HepG2 (cell line): ENCODE data around the gene SLC34A3. TPM values are rescaled to one million over a fixed set of nuclear protein-coding genes. Genes with fewer than 3 reads are reported as not detected.
A peak's percentile ranks its signal among the peaks of the same experiment; 100 is the strongest.

Experiments used
- ATRX ChIP-seq: sonication (generic); formaldehyde crosslinking; IDR thresholded peaks from 2 replicates; pipeline ENCODE4 v1.4.0; 2020; ENCODE audit warnings: missing genetic modification reagents, borderline replicate concordance
- CREM ChIP-seq, 2 experiments: sonication (generic) in 1 of 2; formaldehyde crosslinking in 1 of 2; IDR thresholded peaks; 2 replicates each; pipeline versions ENCODE4 v1.4.0 to v1.6.1; 2016 to 2020; ENCODE audit warnings: antibody characterized with exemption in 1 of 2, mild to moderate bottlenecking in 1 of 2, missing genetic modification reagents in 1 of 2
- KLF6 ChIP-seq: IDR thresholded peaks from 2 replicates; pipeline ENCODE4 v1.8.0; 2016; ENCODE audit warnings: missing biosample characterization, missing genetic modification reagents
- SALL1 ChIP-seq: sonication (generic); formaldehyde crosslinking; IDR thresholded peaks from 2 replicates; pipeline ENCODE4 v1.8.0; 2022; ENCODE audit warnings: mild to moderate bottlenecking, missing genetic modification reagents
- ZNF616 ChIP-seq: sonication (generic); formaldehyde crosslinking; IDR thresholded peaks from 2 replicates; pipeline ENCODE4 v1.5.0; 2020; ENCODE audit warnings: low read depth, mild to moderate bottlenecking, missing genetic modification reagents
- polyA plus RNA-seq, 8 experiments: library from polyadenylated mRNA; depleted of rRNA in 3 of 8; stranded (reverse) in 7 of 8; unstranded in 1 of 8; fragments of >200 nt; fragmentation: Illumina TruSeq in 4 of 8; extraction: Trizol in 4 of 8; gene quantifications; 2 replicates each; pipeline versions ENCODE4 v1.2.1 to v1.2.3, GENCODE V29; 2011 to 2016; ENCODE audit warnings: low read depth in 4 of 8, missing spikeins in 1 of 8, mixed read lengths in 1 of 8; ENCODE audit not compliant: insufficient read depth in 1 of 8
- total RNA-seq, 5 experiments: library from RNA; depleted of rRNA; stranded (reverse); fragments of >200 nt; fragmentation: Illumina TruSeq; extraction: Trizol; gene quantifications; 2 replicates each; pipeline ENCODE4 v1.2.3, GENCODE V29; 2016; ENCODE audit warnings: low read depth in 1 of 5
- TF ChIP-seq, protein P1 (sequence below): IDR thresholded peaks from 2 replicates; pipeline ENCODE4 v1.6.1; 2012; ENCODE audit warnings: low read length, improper control_type of control experiment
- TF ChIP-seq, protein P2 (sequence below): sonication (generic); formaldehyde crosslinking; IDR thresholded peaks from 2 replicates; pipeline ENCODE4 v1.9.0; 2021; ENCODE audit warnings: missing genetic modification reagents, borderline replicate concordance
- TF ChIP-seq, protein P3 (sequence below): sonication (generic); formaldehyde crosslinking; IDR thresholded peaks from 2 replicates; pipeline ENCODE4 v1.4.0; 2020; ENCODE audit warnings: missing genetic modification reagents, borderline replicate concordance
- TF ChIP-seq, protein P4 (sequence below): sonication (generic); formaldehyde crosslinking; IDR thresholded peaks from 2 replicates; pipeline ENCODE4 v1.5.0; 2020; ENCODE audit warnings: missing genetic modification reagents
- TF ChIP-seq, protein P5 (sequence below): sonication (generic); formaldehyde crosslinking; IDR thresholded peaks from 2 replicates; pipeline ENCODE4 v1.4.0; 2020; ENCODE audit warnings: missing genetic modification reagents

The SLC34A3 gene
- total and polyA plus RNA-seq, 2 of the 13 experiments (the other 11 are each of a cell fraction or from before 2014, with no cell fraction given) = 0.07 to 1.0 TPM

DNA sequence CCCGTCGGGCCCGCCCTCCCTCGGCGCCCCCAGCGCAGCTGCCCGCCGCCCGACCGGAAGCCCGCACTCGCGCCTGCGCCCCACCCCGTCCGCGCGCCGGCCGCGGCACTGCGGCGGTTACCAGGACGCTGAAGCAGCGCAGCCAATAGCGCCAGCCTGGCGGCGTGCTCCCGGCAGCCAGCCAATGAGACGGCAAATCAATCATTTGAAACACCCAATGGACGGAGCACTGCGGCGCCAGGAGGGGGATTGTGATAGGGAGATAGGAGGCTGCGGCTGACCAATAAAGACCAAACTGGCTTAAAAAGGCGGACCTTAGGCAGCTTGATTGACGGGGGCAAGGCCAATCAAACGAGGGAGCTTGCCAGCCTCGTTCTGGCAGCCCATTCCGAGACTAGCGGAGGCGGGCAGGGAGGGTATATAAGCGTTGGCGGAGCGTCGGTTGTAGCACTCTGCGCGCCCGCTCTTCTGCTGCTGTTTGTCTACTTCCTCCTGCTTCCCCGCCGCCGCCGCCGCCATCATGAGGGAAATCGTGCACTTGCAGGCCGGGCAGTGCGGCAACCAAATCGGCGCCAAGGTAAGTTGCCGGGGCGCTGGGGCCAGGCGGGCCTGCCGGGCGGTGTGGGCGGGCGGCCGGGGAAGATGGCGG lies 10.3 kb downstream of the SLC34A3 start, which contains the start of gene TUBB4B (continued):
- TF ChIP-seq SALL1 (CRISPR knock-in tag) = peak; percentile 84
- TF ChIP-seq, protein P1, sequence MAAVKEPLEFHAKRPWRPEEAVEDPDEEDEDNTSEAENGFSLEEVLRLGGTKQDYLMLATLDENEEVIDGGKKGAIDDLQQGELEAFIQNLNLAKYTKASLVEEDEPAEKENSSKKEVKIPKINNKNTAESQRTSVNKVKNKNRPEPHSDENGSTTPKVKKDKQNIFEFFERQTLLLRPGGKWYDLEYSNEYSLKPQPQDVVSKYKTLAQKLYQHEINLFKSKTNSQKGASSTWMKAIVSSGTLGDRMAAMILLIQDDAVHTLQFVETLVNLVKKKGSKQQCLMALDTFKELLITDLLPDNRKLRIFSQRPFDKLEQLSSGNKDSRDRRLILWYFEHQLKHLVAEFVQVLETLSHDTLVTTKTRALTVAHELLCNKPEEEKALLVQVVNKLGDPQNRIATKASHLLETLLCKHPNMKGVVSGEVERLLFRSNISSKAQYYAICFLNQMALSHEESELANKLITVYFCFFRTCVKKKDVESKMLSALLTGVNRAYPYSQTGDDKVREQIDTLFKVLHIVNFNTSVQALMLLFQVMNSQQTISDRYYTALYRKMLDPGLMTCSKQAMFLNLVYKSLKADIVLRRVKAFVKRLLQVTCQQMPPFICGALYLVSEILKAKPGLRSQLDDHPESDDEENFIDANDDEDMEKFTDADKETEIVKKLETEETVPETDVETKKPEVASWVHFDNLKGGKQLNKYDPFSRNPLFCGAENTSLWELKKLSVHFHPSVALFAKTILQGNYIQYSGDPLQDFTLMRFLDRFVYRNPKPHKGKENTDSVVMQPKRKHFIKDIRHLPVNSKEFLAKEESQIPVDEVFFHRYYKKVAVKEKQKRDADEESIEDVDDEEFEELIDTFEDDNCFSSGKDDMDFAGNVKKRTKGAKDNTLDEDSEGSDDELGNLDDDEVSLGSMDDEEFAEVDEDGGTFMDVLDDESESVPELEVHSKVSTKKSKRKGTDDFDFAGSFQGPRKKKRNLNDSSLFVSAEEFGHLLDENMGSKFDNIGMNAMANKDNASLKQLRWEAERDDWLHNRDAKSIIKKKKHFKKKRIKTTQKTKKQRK = peak; percentile 85
- TF ChIP-seq, protein P2, sequence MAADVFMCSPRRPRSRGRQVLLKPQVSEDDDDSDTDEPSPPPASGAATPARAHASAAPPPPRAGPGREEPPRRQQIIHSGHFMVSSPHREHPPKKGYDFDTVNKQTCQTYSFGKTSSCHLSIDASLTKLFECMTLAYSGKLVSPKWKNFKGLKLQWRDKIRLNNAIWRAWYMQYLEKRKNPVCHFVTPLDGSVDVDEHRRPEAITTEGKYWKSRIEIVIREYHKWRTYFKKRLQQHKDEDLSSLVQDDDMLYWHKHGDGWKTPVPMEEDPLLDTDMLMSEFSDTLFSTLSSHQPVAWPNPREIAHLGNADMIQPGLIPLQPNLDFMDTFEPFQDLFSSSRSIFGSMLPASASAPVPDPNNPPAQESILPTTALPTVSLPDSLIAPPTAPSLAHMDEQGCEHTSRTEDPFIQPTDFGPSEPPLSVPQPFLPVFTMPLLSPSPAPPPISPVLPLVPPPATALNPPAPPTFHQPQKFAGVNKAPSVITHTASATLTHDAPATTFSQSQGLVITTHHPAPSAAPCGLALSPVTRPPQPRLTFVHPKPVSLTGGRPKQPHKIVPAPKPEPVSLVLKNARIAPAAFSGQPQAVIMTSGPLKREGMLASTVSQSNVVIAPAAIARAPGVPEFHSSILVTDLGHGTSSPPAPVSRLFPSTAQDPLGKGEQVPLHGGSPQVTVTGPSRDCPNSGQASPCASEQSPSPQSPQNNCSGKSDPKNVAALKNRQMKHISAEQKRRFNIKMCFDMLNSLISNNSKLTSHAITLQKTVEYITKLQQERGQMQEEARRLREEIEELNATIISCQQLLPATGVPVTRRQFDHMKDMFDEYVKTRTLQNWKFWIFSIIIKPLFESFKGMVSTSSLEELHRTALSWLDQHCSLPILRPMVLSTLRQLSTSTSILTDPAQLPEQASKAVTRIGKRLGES = peak; percentile 20; the same call in 1 of the 2 replicates
- TF ChIP-seq CREM (IDR thresholded peaks at IDR 0.05) = peak; percentile 63
- no peak for TF ChIP-seq CREM (CRISPR knock-in tag; IDR thresholded peaks at IDR 0.05)
- TF ChIP-seq ZNF616 (CRISPR knock-in tag) = 0 out of 2 replicates have a peak, but pooled peaks have one; percentile 13
- TF ChIP-seq, protein P3, sequence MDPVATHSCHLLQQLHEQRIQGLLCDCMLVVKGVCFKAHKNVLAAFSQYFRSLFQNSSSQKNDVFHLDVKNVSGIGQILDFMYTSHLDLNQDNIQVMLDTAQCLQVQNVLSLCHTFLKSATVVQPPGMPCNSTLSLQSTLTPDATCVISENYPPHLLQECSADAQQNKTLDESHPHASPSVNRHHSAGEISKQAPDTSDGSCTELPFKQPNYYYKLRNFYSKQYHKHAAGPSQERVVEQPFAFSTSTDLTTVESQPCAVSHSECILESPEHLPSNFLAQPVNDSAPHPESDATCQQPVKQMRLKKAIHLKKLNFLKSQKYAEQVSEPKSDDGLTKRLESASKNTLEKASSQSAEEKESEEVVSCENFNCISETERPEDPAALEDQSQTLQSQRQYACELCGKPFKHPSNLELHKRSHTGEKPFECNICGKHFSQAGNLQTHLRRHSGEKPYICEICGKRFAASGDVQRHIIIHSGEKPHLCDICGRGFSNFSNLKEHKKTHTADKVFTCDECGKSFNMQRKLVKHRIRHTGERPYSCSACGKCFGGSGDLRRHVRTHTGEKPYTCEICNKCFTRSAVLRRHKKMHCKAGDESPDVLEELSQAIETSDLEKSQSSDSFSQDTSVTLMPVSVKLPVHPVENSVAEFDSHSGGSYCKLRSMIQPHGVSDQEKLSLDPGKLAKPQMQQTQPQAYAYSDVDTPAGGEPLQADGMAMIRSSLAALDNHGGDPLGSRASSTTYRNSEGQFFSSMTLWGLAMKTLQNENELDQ (CRISPR knock-in tag) = peak; percentile 84; the same call in 1 of the 2 replicates
- TF ChIP-seq, protein P4, sequence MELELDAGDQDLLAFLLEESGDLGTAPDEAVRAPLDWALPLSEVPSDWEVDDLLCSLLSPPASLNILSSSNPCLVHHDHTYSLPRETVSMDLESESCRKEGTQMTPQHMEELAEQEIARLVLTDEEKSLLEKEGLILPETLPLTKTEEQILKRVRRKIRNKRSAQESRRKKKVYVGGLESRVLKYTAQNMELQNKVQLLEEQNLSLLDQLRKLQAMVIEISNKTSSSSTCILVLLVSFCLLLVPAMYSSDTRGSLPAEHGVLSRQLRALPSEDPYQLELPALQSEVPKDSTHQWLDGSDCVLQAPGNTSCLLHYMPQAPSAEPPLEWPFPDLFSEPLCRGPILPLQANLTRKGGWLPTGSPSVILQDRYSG (CRISPR knock-in tag) = no peak
- TF ChIP-seq KLF6 (CRISPR knock-in tag) = peak; percentile 70; the same call in 1 of the 2 replicates
- no peak for TF ChIP-seq ATRX (CRISPR knock-in tag)
- TF ChIP-seq, protein P5, sequence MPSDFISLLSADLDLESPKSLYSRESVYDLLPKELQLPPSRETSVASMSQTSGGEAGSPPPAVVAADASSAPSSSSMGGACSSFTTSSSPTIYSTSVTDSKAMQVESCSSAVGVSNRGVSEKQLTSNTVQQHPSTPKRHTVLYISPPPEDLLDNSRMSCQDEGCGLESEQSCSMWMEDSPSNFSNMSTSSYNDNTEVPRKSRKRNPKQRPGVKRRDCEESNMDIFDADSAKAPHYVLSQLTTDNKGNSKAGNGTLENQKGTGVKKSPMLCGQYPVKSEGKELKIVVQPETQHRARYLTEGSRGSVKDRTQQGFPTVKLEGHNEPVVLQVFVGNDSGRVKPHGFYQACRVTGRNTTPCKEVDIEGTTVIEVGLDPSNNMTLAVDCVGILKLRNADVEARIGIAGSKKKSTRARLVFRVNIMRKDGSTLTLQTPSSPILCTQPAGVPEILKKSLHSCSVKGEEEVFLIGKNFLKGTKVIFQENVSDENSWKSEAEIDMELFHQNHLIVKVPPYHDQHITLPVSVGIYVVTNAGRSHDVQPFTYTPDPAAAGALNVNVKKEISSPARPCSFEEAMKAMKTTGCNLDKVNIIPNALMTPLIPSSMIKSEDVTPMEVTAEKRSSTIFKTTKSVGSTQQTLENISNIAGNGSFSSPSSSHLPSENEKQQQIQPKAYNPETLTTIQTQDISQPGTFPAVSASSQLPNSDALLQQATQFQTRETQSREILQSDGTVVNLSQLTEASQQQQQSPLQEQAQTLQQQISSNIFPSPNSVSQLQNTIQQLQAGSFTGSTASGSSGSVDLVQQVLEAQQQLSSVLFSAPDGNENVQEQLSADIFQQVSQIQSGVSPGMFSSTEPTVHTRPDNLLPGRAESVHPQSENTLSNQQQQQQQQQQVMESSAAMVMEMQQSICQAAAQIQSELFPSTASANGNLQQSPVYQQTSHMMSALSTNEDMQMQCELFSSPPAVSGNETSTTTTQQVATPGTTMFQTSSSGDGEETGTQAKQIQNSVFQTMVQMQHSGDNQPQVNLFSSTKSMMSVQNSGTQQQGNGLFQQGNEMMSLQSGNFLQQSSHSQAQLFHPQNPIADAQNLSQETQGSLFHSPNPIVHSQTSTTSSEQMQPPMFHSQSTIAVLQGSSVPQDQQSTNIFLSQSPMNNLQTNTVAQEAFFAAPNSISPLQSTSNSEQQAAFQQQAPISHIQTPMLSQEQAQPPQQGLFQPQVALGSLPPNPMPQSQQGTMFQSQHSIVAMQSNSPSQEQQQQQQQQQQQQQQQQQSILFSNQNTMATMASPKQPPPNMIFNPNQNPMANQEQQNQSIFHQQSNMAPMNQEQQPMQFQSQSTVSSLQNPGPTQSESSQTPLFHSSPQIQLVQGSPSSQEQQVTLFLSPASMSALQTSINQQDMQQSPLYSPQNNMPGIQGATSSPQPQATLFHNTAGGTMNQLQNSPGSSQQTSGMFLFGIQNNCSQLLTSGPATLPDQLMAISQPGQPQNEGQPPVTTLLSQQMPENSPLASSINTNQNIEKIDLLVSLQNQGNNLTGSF = peak; percentile 23; the same call in 1 of the 2 replicates
